HepG2 (cell line): Measurements from ENCODE around the gene C3orf22. TPM values are rescaled to one million over a fixed set of nuclear protein-coding genes. Genes with fewer than 3 reads are reported as not detected.

ENCODE experiments used
- ATAC-seq: fragments of 200-7000 bp; cut with Tn5 transposase; 3 replicates; pipeline ENCODE4 v1.9.1; 2020; ENCODE audit warnings: mild to moderate bottlenecking, moderate library complexity
- BruUV-seq: library from RNA; stranded (reverse); fragments of 400-500 nt; replicated peaks from 2 replicates; lab custom pipeline; 2021; lab: Mats Ljungman, UMichigan
- CTCF ChIA-PET: fragments of 300-600 bp; formaldehyde crosslinking; extraction: SDS; loops from one replicate; lab custom pipeline; 2021; ENCODE audit warnings: low total read pairs, inconsistent platforms, low intra/inter-chr PET ratio; lab: Yijun Ruan, JAX
- POLR2A ChIA-PET: fragments of 350-600 bp; sonication (Branson Sonifier 250); formaldehyde crosslinking; loops from one replicate; lab custom pipeline; 2020; ENCODE audit warnings: antibody characterized with exemption, inconsistent platforms; lab: Yijun Ruan, JAX
- DNase-seq: peaks from one replicate; pipeline ENCODE4 v3.0.0-alpha.2; 2015; ENCODE audit warnings: low spot score
- FAIRE-seq: peaks from 3 replicates; lab custom pipeline; 2011; peaks lifted over from hg19 to GRCh38; lab: Jason Lieb, UNC
- H2AFZ ChIP-seq: one replicate; pipeline ENCODE4 v1.6.1; 2011; ENCODE audit warnings: low read length, inconsistent platforms
- H3K27ac ChIP-seq: fragments of 300-600 bp; 3 replicates; pipeline ENCODE4 v1.8.0; 2011; ENCODE audit warnings: mixed run types, mild to moderate bottlenecking, mixed read lengths, low read length, inconsistent platforms; ENCODE audit not compliant: insufficient read depth; ENCODE audit errors: extremely low read length
- H3K27me3 ChIP-seq, 2 experiments: fragments of 200-600 bp in 1 of 2; 2 replicates in 1 of 2; 3 replicates in 1 of 2; pipeline versions ENCODE4 v1.6.0 to v1.8.0; 2011; ENCODE audit warnings: low read length in 2 of 2, mild to moderate bottlenecking in 2 of 2, moderate library complexity in 2 of 2, inconsistent platforms in 1 of 2; ENCODE audit not compliant: insufficient read depth in 2 of 2, control insufficient read depth in 1 of 2
- H3K36me3 ChIP-seq, 2 experiments: fragments of 200-600 bp in 1 of 2; replicated peaks in 1 of 2; 2 replicates in 1 of 2; 3 replicates in 1 of 2; pipeline versions ENCODE4 v1.5.1 to v1.8.0; 2011; ENCODE audit warnings: low read length in 2 of 2, inconsistent platforms in 1 of 2; ENCODE audit not compliant: insufficient read depth in 2 of 2, control insufficient read depth in 1 of 2
- H3K4me1 ChIP-seq: 2 replicates; pipeline ENCODE4 v1.5.1; 2012; ENCODE audit warnings: low read length, inconsistent platforms; ENCODE audit not compliant: insufficient read depth
- H3K4me2 ChIP-seq: 2 replicates; pipeline ENCODE4 v1.6.0; 2011; ENCODE audit warnings: low read depth, low read length, inconsistent platforms
- H3K4me3 ChIP-seq, 3 experiments: fragments of 200-600 bp in 1 of 3; sonication (generic), shearing (Covaris generic) in 1 of 3; replicated peaks in 1 of 3; 2 replicates each; pipeline ENCODE4 v1.5.1; 2011 to 2016; ENCODE audit warnings: low read length in 3 of 3, inconsistent platforms in 2 of 3, low read depth in 2 of 3, mild to moderate bottlenecking in 2 of 3, control low read depth in 1 of 3, mixed read lengths in 1 of 3; ENCODE audit not compliant: insufficient read depth in 1 of 3
- H3K79me2 ChIP-seq: one replicate; pipeline ENCODE4 v1.6.1; 2011; ENCODE audit warnings: low read length, inconsistent platforms; ENCODE audit not compliant: insufficient read depth
- H3K9ac ChIP-seq: 2 replicates; pipeline ENCODE4 v1.6.0; 2011; ENCODE audit warnings: mild to moderate bottlenecking, low read depth, low read length, inconsistent platforms; ENCODE audit not compliant: insufficient read depth
- H3K9me3 ChIP-seq: 2 replicates; pipeline ENCODE4 v1.5.1; 2012; ENCODE audit warnings: mild to moderate bottlenecking, low read length
- H4K20me1 ChIP-seq: 2 replicates; pipeline ENCODE4 v1.6.0; 2011; ENCODE audit warnings: inconsistent platforms, mild to moderate bottlenecking, low read length, moderate library complexity; ENCODE audit not compliant: insufficient read depth
- ATAD3A ChIP-seq: sonication (generic); formaldehyde crosslinking; IDR thresholded peaks from 2 replicates; pipeline ENCODE4 v1.4.0; 2020; ENCODE audit warnings: missing genetic modification reagents
- ZNF687 ChIP-seq: sonication (generic); formaldehyde crosslinking; IDR thresholded peaks from 2 replicates; pipeline ENCODE4 v1.5.1; 2020; ENCODE audit warnings: mild to moderate bottlenecking, missing genetic modification reagents, moderate library complexity
- WGBS: methylation state at CpG from one replicate; pipeline ENCODE4 v1.1.6; 2017; ENCODE audit warnings: low lambda C conversion rate; 5-methylcytosine and 5-hydroxymethylcytosine counted together
- in situ Hi-C: cut with HindIII; loops from 2 replicates; pipeline ENCODE4 v1.10.0; 2017; ENCODE audit warnings: low pct_unique_long_range_greater_than_20kb; ENCODE audit not compliant: extremely low pct_ligation_motif_present
- intact Hi-C: fragments of 100-400 bp; cut with micrococcal nuclease; formaldehyde crosslinking; loops from one replicate; pipeline ENCODE4 v1.10.0; 2022; ENCODE audit not compliant: unreplicated experiment
- polyA plus RNA-seq, 8 experiments: library from polyadenylated mRNA; depleted of rRNA in 3 of 8; stranded (reverse) in 7 of 8; unstranded in 1 of 8; fragments of >200 nt; fragmentation: Illumina TruSeq in 4 of 8; extraction: Trizol in 4 of 8; gene quantifications; 2 replicates each; pipeline versions ENCODE4 v1.2.1 to v1.2.3, GENCODE V29; 2011 to 2016; ENCODE audit warnings: low read depth in 4 of 8, missing spikeins in 1 of 8, mixed read lengths in 1 of 8; ENCODE audit not compliant: insufficient read depth in 1 of 8
- total RNA-seq, 5 experiments: library from RNA; depleted of rRNA; stranded (reverse); fragments of >200 nt; fragmentation: Illumina TruSeq; extraction: Trizol; gene quantifications; 2 replicates each; pipeline ENCODE4 v1.2.3, GENCODE V29; 2016; ENCODE audit warnings: low read depth in 1 of 5

C3orf22 gene
- total and polyA plus RNA-seq, 2 of the 13 experiments (the other 11 are each of a cell fraction or from before 2014, with no cell fraction given): not detected

GRCh38 chr3:126515066-126515706 is 43.5 kb downstream of the C3orf22 start:
- H3K27ac ChIP-seq: no peak overlapping the region
- H3K79me2 ChIP-seq: no peaks in the 10 kb centered on the region
- H3K36me3 ChIP-seq: no peaks in the 10 kb centered on the region
- 46% methylated on average over 8 of the region's 8 CpGs for WGBS
- H3K9me3 ChIP-seq: no peaks in the 10 kb centered on the region
- ChIA-PET CTCF (no interaction called here), POLR2A (interaction anchor here (1.4 kb wide), 1 partner anchor 9 kb away, joined by 5 read pairs; the partner anchor contains the start of gene CHST13)
- intact Hi-C loops (loop anchor here (5.0 kb wide), 1 partner anchor 33 kb away; no protein-coding TSS in a partner anchor), in situ Hi-C loops (no loop called here)
- no peak for ATAC-seq
- peak overlapping the region; percentile 33; the same call in 1 of the 2 replicates for H3K4me2 ChIP-seq
- no peak overlapping the region for H3K4me3 ChIP-seq
- peaks cover 38% of the 10 kb centered on the region for H3K4me1 ChIP-seq
- no peaks in the 10 kb centered on the region for H4K20me1 ChIP-seq
- no peak for DNase-seq
- peaks cover 0 to 3% of the 10 kb centered on the region in 2 experiments; a peak in 1 of 5 replicates for H3K27me3 ChIP-seq
- H2AFZ ChIP-seq: no peak overlapping the region
- BruUV-seq: no TSS peak
- TF ChIP-seq ZNF687 (0 out of 2 replicates have a peak, but pooled peaks have one; percentile 17), ATAD3A (no peak)
- FAIRE-seq: no peak
- H3K9ac ChIP-seq: no peak overlapping the region
